Measurements from ENCODE around the gene TTLL5.

GRCh38 chr14:75615200-75615599 lies 45.8 kb upstream of the TTLL5 start:
- TF ChIP-seq POLR2AphosphoS5 (IDR thresholded peaks at IDR 0.05), result peak in 1 of 4 donors; percentile 20
- TF ChIP-seq, protein P1, sequence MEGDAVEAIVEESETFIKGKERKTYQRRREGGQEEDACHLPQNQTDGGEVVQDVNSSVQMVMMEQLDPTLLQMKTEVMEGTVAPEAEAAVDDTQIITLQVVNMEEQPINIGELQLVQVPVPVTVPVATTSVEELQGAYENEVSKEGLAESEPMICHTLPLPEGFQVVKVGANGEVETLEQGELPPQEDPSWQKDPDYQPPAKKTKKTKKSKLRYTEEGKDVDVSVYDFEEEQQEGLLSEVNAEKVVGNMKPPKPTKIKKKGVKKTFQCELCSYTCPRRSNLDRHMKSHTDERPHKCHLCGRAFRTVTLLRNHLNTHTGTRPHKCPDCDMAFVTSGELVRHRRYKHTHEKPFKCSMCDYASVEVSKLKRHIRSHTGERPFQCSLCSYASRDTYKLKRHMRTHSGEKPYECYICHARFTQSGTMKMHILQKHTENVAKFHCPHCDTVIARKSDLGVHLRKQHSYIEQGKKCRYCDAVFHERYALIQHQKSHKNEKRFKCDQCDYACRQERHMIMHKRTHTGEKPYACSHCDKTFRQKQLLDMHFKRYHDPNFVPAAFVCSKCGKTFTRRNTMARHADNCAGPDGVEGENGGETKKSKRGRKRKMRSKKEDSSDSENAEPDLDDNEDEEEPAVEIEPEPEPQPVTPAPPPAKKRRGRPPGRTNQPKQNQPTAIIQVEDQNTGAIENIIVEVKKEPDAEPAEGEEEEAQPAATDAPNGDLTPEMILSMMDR (IDR thresholded peaks at IDR 0.05), result no peak
- no peak for TF ChIP-seq POLR2A (IDR thresholded peaks at IDR 0.05)
